Activated CD8-positive, alpha-beta T cell treated with anti-CD3 and anti-CD28 coated beads for 36 hours (primary cell): ENCODE results near the gene BRME1. TPM values are rescaled to one million over a fixed set of nuclear protein-coding genes. Genes with fewer than 3 reads are reported as not detected.

Experiments
- ATAC-seq: fragments of 200-7000 bp; cut with Tn5 transposase; one replicate; pipeline ENCODE4 v1.10.0; 2021; ENCODE audit warnings: mild to moderate bottlenecking, moderate library complexity
- CTCF ChIA-PET: fragments of 350-600 bp; sonication (Branson Sonifier 250); formaldehyde crosslinking; loops from one replicate; lab custom pipeline; 2021; ENCODE audit warnings: antibody characterized with exemption; lab: Charles Lee
- POLR2A ChIA-PET: fragments of 350-600 bp; sonication (Branson Sonifier 250); formaldehyde crosslinking; loops from one replicate; lab custom pipeline; 2021; ENCODE audit warnings: antibody characterized with exemption; lab: Charles Lee
- DNase-seq: peaks from one replicate; pipeline ENCODE4 v3.0.0-alpha.2; 2020
- H3K27ac Mint-ChIP-seq: one replicate; pipeline ENCODE4 v1.8.0; 2021; ENCODE audit warnings: mild to moderate bottlenecking, mixed read lengths
- H3K27me3 Mint-ChIP-seq: one replicate; pipeline ENCODE4 v1.8.0; 2021; ENCODE audit warnings: mixed read lengths
- H3K36me3 Mint-ChIP-seq: one replicate; pipeline ENCODE4 v1.8.0; 2021; ENCODE audit warnings: low read depth, mixed read lengths
- H3K4me1 Mint-ChIP-seq: one replicate; pipeline ENCODE4 v1.8.0; 2021; ENCODE audit warnings: low read depth, mixed read lengths
- H3K4me3 Mint-ChIP-seq: one replicate; pipeline ENCODE4 v1.8.0; 2021; ENCODE audit warnings: mild to moderate bottlenecking, moderate library complexity, mixed read lengths
- H3K9me3 Mint-ChIP-seq: one replicate; pipeline ENCODE4 v1.8.0; 2021; ENCODE audit warnings: mixed read lengths
- CTCF ChIP-seq: fragments of 200-600 bp; IDR thresholded peaks from one replicate; pipeline ENCODE4 v1.8.0; 2022; ENCODE audit warnings: antibody characterized with exemption, mild to moderate bottlenecking
- intact Hi-C: fragments of 100-400 bp; cut with micrococcal nuclease; formaldehyde crosslinking; loops from one replicate; pipeline ENCODE4 v1.10.0; 2022
- total RNA-seq, 2 experiments: library from RNA; stranded (reverse); gene quantifications; one replicate each; pipeline ENCODE4 v1.2.3, GENCODE V29; 2021

The BRME1 gene
- total RNA-seq, 2 experiments from 2014 or later, result 3.6 to 5.2 TPM

GRCh38 chr19:13920524-13920923 lies 14.6 kb upstream of the BRME1 start:
- TF ChIP-seq CTCF, result no peak
- peaks cover 5% of the 10 kb centered on the region for H3K9me3 Mint-ChIP-seq
- intact Hi-C loops, result no loop called here
- no peak overlapping the region for H3K27ac Mint-ChIP-seq
- POLR2A ChIA-PET, result interaction anchor here (0.7 to 1.4 kb wide), 2 partner anchors 42 to 132 kb away, joined by 3 read pairs; no protein-coding TSS in a partner anchor
- DNase-seq, result no peak
- CTCF ChIA-PET, result interaction anchor here (1.4 kb wide), 1 partner anchor 138 kb away, joined by 3 read pairs; no protein-coding TSS in a partner anchor
- H3K4me3 Mint-ChIP-seq, result no peak overlapping the region
- no peaks in the 10 kb centered on the region for H3K27me3 Mint-ChIP-seq
- peaks cover 39% of the 10 kb centered on the region for H3K36me3 Mint-ChIP-seq
- peaks cover 2% of the 10 kb centered on the region for H3K4me1 Mint-ChIP-seq
- ATAC-seq, result no peak

GRCh38 chr19:13918726-13919411 lies 13.0 kb upstream of the BRME1 start:
- POLR2A ChIA-PET, result interaction anchor here (1.9 kb wide), 1 partner anchor 58 kb away, joined by 3 read pairs; no protein-coding TSS in a partner anchor
- Mint-ChIP-seq H3K36me3 (peaks cover 38% of the 10 kb centered on the region), H3K27ac (no peak overlapping the region), H3K4me1 (peaks cover 2% of the 10 kb centered on the region), H3K4me3 (no peak overlapping the region), H3K9me3 (peaks cover 5% of the 10 kb centered on the region), H3K27me3 (no peaks in the 10 kb centered on the region)
- TF ChIP-seq CTCF, result no peak
- ATAC-seq (no peak), DNase-seq (no peak)
- intact Hi-C loops, result no loop called here
- CTCF ChIA-PET, result no interaction called here

GRCh38 chr19:13917888-13918406 lies 12.0 kb upstream of the BRME1 start:
- Mint-ChIP-seq H3K27me3 (no peaks in the 10 kb centered on the region), H3K4me1 (peaks cover 2% of the 10 kb centered on the region), H3K9me3 (peaks cover 5% of the 10 kb centered on the region), H3K27ac (no peak overlapping the region), H3K4me3 (no peak overlapping the region), H3K36me3 (peaks cover 31% of the 10 kb centered on the region)
- CTCF ChIA-PET, result no interaction called here
- ATAC-seq (no peak), DNase-seq (no peak)
- POLR2A ChIA-PET, result interaction anchor here (1.0 to 1.9 kb wide), 2 partner anchors 36 to 57 kb away, joined by 3 read pairs; no protein-coding TSS in a partner anchor
- no peak for TF ChIP-seq CTCF
- intact Hi-C loops, result no loop called here

- DNase-seq (no peak), ATAC-seq (no peak)
- Mint-ChIP-seq H3K27ac (no peak overlapping the region), H3K4me1 (no peaks in the 10 kb centered on the region), H3K36me3 (peaks cover 18% of the 10 kb centered on the region), H3K9me3 (no peaks in the 10 kb centered on the region), H3K4me3 (no peak overlapping the region), H3K27me3 (no peaks in the 10 kb centered on the region)
- CTCF ChIA-PET, result no interaction called here
- POLR2A ChIA-PET, result no interaction called here
- intact Hi-C loops, result no loop called here
- no peak for TF ChIP-seq CTCF
Observed at GRCh38 chr19:13914777-13915176, 8.9 kb upstream of the BRME1 start.

GRCh38 chr19:13913352-13913751 lies 7.4 kb upstream of the BRME1 start:
- ChIA-PET POLR2A (no interaction called here), CTCF (no interaction called here)
- peaks cover 19% of the 10 kb centered on the region for H3K36me3 Mint-ChIP-seq
- H3K9me3 Mint-ChIP-seq, result no peaks in the 10 kb centered on the region
- no peak overlapping the region for H3K4me3 Mint-ChIP-seq
- no peaks in the 10 kb centered on the region for H3K27me3 Mint-ChIP-seq
- no peak overlapping the region for H3K27ac Mint-ChIP-seq
- no peak for TF ChIP-seq CTCF
- ATAC-seq, result no peak
- H3K4me1 Mint-ChIP-seq, result no peaks in the 10 kb centered on the region
- DNase-seq, result no peak
- intact Hi-C loops, result no loop called here
